ENCODE data around the gene HLA-DOB.
"Not testable (repeated sequence)": the region's sequence is repeated elsewhere in the genome, so short reads cannot be mapped to it uniquely, and the experiment has no call there.

The HLA-DOB gene

DNA sequence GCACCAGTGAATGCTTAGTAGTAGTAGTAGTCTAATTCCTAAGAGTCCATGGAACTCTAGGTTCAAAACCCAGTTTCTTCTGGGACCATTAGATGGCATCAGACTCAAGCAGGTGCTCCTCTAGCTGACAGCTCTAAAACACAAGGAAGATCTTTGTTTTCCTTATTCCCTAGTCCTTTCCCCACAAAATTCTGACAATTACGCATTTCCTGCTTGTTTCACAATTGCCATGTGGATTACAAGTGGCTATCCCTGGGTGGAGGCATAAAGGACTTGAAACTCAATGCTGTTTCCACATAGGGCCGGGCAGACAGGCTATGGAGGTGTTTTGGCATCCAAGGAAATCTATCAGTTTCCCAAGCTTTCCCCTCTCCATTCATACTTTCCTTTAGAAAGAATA is 9.2 kb upstream of the HLA-DOB start:
- Histone ChIP-seq H3K27ac (ENCODE audit: low read depth, low read length) (no peak overlapping the region), H3K9ac (ENCODE audit: low read length) (no peak overlapping the region), H3K36me3 (ENCODE audit: control insufficient read depth, insufficient read depth, low read length) (peaks cover 10% of the 10 kb centered on the region)

DNA sequence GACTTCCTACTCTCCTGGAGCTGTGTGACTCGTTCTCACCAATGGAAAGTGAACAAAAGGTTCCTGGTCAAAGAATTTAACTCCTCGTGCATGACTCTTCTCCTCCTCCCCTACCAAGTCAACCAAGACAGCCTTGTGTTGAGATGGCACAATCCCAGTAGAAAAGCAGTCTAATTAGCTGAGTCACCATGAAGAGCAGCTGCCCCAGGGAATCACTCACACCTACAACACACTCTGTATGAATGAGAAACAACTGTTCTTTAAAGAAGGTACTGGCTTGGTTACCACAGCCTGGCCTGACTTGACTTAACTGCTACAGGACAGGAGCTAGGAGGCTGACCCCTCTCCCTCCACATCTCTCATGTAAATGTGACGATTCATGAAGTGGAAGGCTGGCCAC is 2.9 kb upstream of the HLA-DOB start:
- Histone ChIP-seq H3K36me3 (ENCODE audit: control insufficient read depth, insufficient read depth, low read length) (no peaks in the 10 kb centered on the region), H3K4me1 (ENCODE audit: control insufficient read depth, insufficient read depth, low read length) (no peaks in the 10 kb centered on the region), H3K4me3 (ENCODE audit: low read length) (no peak overlapping the region), H3K27me3 (ENCODE audit: control insufficient read depth, insufficient read depth, low read length) (no peaks in the 10 kb centered on the region), H3K9ac (ENCODE audit: low read length) (no peak overlapping the region), H3K27ac (ENCODE audit: low read depth, low read length) (no peak overlapping the region)

More for the DNA sequence above, 9.2 kb upstream of the HLA-DOB start:
- no peak overlapping the region for H3K4me3 ChIP-seq (ENCODE audit: low read length)
- H3K4me1 ChIP-seq (ENCODE audit: control insufficient read depth, insufficient read depth, low read length) = no peaks in the 10 kb centered on the region
- no peaks in the 10 kb centered on the region for H3K27me3 ChIP-seq (ENCODE audit: control insufficient read depth, insufficient read depth, low read length)

DNA sequence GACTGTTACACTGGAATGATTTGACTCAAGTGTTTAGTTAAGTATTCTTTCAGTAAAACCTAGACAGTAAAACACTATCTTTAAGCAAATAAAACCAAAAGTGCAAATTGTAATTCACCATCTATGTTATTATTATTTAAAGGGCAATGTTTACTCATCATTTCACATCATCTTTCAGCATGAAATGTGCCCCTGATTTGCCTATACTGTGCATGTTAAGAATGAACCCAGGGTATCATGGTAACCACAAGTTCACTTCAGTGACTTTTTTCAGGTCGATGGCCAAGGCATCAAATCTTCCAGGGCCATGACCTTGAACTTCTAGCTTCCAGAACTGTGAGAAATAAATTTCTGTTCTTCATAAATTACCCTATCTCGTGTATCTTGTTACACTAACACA is 2.1 kb upstream of the HLA-DOB start:
- H3K9ac ChIP-seq (ENCODE audit: low read length) = no peak overlapping the region
- no peaks in the 10 kb centered on the region for H3K36me3 ChIP-seq (ENCODE audit: control insufficient read depth, insufficient read depth, low read length)
- H3K27me3 ChIP-seq (ENCODE audit: control insufficient read depth, insufficient read depth, low read length) = no peaks in the 10 kb centered on the region
- H3K4me3 ChIP-seq (ENCODE audit: low read length) = no peak overlapping the region
- H3K4me1 ChIP-seq (ENCODE audit: control insufficient read depth, insufficient read depth, low read length) = no peaks in the 10 kb centered on the region
- no peak overlapping the region for H3K27ac ChIP-seq (ENCODE audit: low read depth, low read length)

DNA sequence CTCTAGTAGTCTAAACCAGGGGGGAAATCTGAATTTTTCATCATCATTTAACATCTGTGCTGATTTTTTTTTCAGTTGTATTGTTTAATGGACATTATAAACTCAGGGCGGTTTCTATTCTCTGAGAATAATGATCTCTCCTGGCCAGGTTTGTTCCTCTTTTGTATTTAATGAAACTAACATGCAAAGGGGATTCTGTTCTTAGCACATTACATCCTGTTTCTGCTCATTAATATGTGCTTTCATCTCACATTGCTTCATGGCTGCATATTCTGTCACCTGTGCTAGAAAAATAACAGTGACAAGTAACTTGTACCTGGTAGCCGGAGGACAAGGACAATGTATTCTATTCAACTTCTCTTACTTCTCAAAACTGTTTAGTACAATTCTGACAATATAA is 806 bp downstream of the HLA-DOB start:
- H3K36me3 ChIP-seq (ENCODE audit: control insufficient read depth, insufficient read depth, low read length) = no peaks in the 10 kb centered on the region
- no peak overlapping the region for H3K27ac ChIP-seq (ENCODE audit: low read depth, low read length)
- no peaks in the 10 kb centered on the region for H3K4me1 ChIP-seq (ENCODE audit: control insufficient read depth, insufficient read depth, low read length)
- H3K27me3 ChIP-seq (ENCODE audit: control insufficient read depth, insufficient read depth, low read length) = no peaks in the 10 kb centered on the region
- no peak overlapping the region for H3K4me3 ChIP-seq (ENCODE audit: low read length)
- no peak overlapping the region for H3K9ac ChIP-seq (ENCODE audit: low read length)

DNA sequence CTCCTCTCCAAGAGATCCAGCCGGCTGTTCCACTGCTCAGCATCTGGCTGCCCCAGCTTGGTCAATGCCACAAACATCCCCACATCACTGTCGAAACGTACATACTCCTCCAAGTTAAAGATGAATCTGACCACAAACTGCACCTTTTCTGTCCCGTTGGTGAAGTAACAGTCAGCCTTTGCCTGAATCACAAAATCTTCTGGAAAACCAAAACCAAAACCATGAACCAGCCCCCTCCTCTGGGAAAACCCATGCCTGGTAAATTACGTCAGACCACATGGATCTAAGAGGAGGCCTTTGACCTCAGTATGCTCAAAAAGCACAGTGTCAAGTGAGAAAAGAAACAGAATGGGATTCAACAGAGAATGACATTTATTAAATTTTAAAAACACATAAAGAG is 1.7 kb downstream of the HLA-DOB start:
- Histone ChIP-seq H3K4me3 (ENCODE audit: low read length) (no peak overlapping the region), H3K4me1 (ENCODE audit: control insufficient read depth, insufficient read depth, low read length) (no peaks in the 10 kb centered on the region), H3K27ac (ENCODE audit: low read depth, low read length) (no peak overlapping the region), H3K27me3 (ENCODE audit: control insufficient read depth, insufficient read depth, low read length) (no peaks in the 10 kb centered on the region), H3K36me3 (ENCODE audit: control insufficient read depth, insufficient read depth, low read length) (no peaks in the 10 kb centered on the region), H3K9ac (ENCODE audit: low read length) (no peak overlapping the region)

DNA sequence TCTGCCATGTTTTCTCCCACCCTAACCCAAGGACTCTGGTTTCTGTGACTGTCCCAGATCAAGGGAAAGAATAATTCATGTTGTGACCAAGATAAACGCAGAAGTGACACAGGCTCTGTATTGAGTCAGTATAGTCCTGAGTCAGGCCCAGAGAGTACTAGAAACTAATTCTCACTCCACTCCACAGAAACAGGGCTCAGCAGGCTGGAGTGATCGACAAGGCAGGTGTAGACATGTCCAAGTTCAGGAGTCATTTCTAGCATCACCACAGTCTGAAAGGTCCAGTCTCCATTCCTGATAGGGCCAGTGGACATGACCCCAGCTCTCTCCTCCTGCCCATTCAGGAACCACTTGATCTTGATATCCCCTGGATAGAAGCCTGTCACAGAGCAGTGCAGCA is 2.7 kb downstream of the HLA-DOB start:
- Histone ChIP-seq H3K27ac (ENCODE audit: low read depth, low read length) (no peak overlapping the region), H3K4me1 (ENCODE audit: control insufficient read depth, insufficient read depth, low read length) (no peaks in the 10 kb centered on the region), H3K27me3 (ENCODE audit: control insufficient read depth, insufficient read depth, low read length) (no peaks in the 10 kb centered on the region), H3K4me3 (ENCODE audit: low read length) (no peak overlapping the region), H3K36me3 (ENCODE audit: control insufficient read depth, insufficient read depth, low read length) (no peaks in the 10 kb centered on the region), H3K9ac (ENCODE audit: low read length) (no peak overlapping the region)

DNA sequence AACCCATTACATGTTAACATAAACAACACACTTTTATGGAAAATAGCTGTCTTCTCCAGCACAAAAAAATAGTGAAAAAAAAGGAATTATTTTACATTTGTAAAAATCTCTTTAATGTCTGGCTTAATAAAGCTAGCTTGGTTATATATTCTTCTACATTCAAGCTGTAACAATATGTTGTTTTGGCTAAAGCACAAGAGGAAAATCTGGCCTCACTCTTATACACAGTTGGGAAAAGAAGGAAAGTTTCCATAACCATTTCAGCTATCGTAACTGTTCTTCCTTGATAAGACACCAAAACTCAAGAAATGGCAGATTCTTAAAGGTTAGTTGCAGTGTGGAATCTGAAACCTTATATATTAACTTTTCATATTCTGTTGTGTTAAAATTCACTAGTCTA is 7.6 kb downstream of the HLA-DOB start:
- Histone ChIP-seq H3K4me1 (ENCODE audit: control insufficient read depth, insufficient read depth, low read length) (no peaks in the 10 kb centered on the region), H3K27ac (ENCODE audit: low read depth, low read length) (no peak overlapping the region), H3K4me3 (ENCODE audit: low read length) (no peak overlapping the region), H3K36me3 (ENCODE audit: control insufficient read depth, insufficient read depth, low read length) (no peaks in the 10 kb centered on the region), H3K27me3 (ENCODE audit: control insufficient read depth, insufficient read depth, low read length) (no peaks in the 10 kb centered on the region), H3K9ac (ENCODE audit: low read length) (no peak overlapping the region)

DNA sequence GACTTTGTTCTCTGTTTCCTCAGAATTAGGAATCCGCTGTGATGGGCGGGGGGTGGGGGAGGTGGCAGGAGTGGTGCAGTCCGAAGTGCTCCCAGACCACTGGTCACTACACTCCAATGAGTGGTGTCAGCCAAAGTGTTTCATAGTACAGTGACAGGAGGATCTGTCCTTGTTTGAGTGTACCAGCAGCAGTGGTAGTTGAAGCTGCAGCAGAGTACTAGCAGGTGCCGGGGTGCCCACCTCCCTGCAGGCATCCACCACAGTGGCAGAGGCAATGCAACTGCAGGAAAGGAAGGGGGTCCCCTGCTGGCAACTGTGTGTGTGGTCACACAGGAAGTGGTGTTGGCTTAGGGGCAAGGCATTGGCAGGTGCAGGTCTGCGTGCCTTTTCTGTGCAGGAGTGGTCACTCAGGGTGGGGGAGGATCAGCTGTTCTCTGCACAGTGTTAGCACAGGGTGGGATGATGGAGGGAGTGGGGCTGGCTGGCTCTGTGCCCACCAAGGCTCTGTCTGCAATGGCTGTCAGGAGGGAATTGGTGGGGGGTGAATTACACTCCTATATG is 9.7 kb downstream of the HLA-DOB start:
- Histone ChIP-seq H3K4me1 (ENCODE audit: control insufficient read depth, insufficient read depth, low read length) (no peaks in the 10 kb centered on the region), H3K27ac (ENCODE audit: low read depth, low read length) (no peak overlapping the region), H3K4me3 (ENCODE audit: low read length) (no peak overlapping the region)

DNA sequence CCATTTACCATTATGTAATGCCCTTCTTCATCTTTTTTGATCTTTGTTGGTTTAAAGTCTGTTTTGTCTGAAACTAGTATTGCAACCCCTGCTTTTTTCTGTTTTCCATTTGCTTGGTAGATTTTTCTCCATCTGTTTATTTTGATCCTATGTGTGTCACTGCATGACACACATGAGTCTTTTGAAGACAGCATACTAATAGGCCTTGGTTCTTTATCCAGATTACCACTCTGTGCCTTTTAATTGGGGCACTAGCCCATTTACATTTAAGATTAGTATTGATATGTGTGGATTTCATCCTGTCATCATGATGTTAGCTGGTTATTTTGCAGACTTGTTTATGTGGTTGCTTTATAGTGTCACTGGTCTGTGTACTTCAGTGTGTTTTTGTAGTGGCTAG is 11.4 kb downstream of the HLA-DOB start:
- not testable (repeated sequence) for H3K9ac ChIP-seq (ENCODE audit: low read length); H3K4me3 ChIP-seq (ENCODE audit: low read length); H3K27ac ChIP-seq (ENCODE audit: low read depth, low read length); H3K36me3 ChIP-seq (ENCODE audit: control insufficient read depth, insufficient read depth, low read length); H3K27me3 ChIP-seq (ENCODE audit: control insufficient read depth, insufficient read depth, low read length); H3K4me1 ChIP-seq (ENCODE audit: control insufficient read depth, insufficient read depth, low read length)

More for the DNA sequence above, 9.7 kb downstream of the HLA-DOB start:
- Histone ChIP-seq H3K36me3 (ENCODE audit: control insufficient read depth, insufficient read depth, low read length) (no peaks in the 10 kb centered on the region), H3K9ac (ENCODE audit: low read length) (no peak overlapping the region), H3K27me3 (ENCODE audit: control insufficient read depth, insufficient read depth, low read length) (no peaks in the 10 kb centered on the region)

DNA sequence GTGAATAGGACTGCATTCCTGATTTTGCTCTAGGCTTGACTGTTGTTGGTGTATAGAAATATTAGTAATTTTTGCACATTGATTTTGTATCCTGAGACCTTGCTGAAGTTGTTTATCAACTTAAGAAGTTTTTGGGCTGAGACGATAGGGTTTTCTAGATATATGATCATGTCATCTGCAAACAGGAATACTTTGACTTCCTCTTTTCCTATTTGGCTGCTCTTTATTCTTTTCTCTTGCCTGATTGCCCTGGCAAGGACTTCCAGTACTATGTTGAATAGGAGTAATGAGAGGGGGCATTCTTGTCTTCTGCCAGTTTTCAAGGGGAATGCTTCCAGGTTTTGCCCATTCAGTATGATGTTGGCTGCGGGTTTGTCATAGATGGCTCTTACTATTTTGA is 13.4 kb downstream of the HLA-DOB start:
- Histone ChIP-seq H3K27me3 (ENCODE audit: control insufficient read depth, insufficient read depth, low read length) (no peaks in the 10 kb centered on the region), H3K9ac (ENCODE audit: low read length) (no peak overlapping the region), H3K4me3 (ENCODE audit: low read length) (no peak overlapping the region), H3K27ac (ENCODE audit: low read depth, low read length) (no peak overlapping the region), H3K4me1 (ENCODE audit: control insufficient read depth, insufficient read depth, low read length) (no peaks in the 10 kb centered on the region), H3K36me3 (ENCODE audit: control insufficient read depth, insufficient read depth, low read length) (no peaks in the 10 kb centered on the region)

DNA sequence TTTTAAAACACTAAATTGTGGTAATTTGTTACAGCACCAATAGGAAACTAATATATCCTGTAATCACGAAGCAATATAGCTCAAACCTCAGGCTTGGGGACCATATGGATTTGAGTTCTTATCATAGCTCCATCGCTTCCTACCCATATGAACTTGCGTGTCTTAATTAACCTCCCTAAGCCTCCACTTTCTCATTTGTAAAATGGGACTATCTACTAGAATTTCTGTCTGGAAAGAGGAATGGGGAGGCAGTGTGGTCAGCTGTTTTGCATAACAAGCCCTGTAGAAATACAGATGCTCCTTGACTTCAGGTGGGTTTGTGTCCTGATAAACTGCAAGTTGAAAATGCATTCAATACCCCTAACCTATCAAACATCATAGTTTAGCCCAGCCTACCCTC is 17.1 kb downstream of the HLA-DOB start:
- no peak overlapping the region for H3K9ac ChIP-seq (ENCODE audit: low read length)
- peaks cover 3% of the 10 kb centered on the region for H3K27me3 ChIP-seq (ENCODE audit: control insufficient read depth, insufficient read depth, low read length)
- no peak overlapping the region for H3K27ac ChIP-seq (ENCODE audit: low read depth, low read length)
- H3K36me3 ChIP-seq (ENCODE audit: control insufficient read depth, insufficient read depth, low read length) = no peaks in the 10 kb centered on the region
- H3K4me1 ChIP-seq (ENCODE audit: control insufficient read depth, insufficient read depth, low read length) = no peaks in the 10 kb centered on the region
- no peak overlapping the region for H3K4me3 ChIP-seq (ENCODE audit: low read length)

DNA sequence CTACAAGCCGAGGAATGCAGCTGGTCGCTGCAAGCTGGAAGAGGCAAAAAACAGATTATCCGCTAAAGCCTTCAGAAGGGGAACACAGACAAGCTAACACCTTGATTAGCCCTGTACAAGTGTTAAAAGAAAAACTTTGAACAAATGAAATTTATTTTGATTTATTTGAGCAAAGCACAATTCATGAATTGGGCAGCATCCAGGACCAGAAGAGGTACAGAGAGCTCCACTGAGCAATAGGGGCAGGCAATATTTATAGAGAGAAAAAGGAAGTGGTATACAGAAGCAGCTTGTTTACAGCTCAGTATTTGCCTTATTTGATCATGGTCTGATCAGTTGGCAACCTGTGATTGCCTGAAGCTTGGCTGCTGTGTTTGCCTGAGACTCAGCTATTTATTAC is 17.6 kb downstream of the HLA-DOB start:
- H3K4me3 ChIP-seq (ENCODE audit: low read length) = no peak overlapping the region
- H3K36me3 ChIP-seq (ENCODE audit: control insufficient read depth, insufficient read depth, low read length) = no peaks in the 10 kb centered on the region
- no peak overlapping the region for H3K27ac ChIP-seq (ENCODE audit: low read depth, low read length)
- no peaks in the 10 kb centered on the region for H3K4me1 ChIP-seq (ENCODE audit: control insufficient read depth, insufficient read depth, low read length)
- no peak overlapping the region for H3K9ac ChIP-seq (ENCODE audit: low read length)
- peaks cover 3% of the 10 kb centered on the region for H3K27me3 ChIP-seq (ENCODE audit: control insufficient read depth, insufficient read depth, low read length)

DNA sequence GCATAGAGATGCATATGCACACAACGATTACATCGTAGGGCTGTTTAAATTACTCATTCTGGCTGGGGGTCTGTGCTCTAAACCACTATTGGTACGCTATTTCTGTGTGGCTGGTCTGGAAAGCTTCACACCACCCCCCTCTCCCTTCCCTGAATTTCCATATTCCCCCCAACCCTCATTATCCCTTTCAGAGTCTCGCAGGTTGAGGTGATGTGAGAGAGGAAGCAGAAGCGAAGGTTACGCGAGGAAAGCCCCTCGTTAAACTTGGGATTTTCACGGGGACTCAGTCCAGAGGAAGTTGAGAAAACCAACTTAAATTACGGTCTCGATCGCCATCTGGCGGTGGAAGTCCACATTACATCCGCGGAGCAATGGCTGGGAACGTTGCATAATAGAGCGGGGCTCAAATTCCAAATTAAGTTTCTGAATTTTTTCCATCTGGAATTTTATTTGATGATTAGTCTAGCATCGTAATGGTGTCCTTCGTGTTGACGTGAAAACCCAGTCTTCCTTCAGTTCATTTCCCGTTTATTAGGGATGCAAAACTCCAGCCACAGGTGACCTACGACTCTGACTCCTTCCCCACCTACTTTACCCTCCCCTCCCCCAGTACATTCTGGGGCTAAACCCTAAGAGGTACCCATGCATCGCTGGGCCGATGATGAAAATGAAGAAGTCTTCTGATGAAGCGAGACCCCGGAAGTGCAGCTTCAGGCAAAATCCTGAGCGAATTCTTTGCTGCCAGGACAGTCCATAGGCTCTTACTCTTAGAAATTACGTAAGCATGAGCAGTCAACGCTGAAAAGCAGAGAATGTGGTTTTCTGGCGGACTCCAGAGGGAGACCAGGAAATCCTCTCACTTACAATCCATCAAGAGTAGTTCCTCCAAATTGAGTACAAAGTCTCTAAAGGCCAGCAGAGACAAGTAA is 19.7 kb downstream of the HLA-DOB start:
- Histone ChIP-seq H3K36me3 (ENCODE audit: control insufficient read depth, insufficient read depth, low read length) (no peaks in the 10 kb centered on the region), H3K27ac (ENCODE audit: low read depth, low read length) (no peak overlapping the region), H3K9ac (ENCODE audit: low read length) (no peak overlapping the region), H3K27me3 (ENCODE audit: control insufficient read depth, insufficient read depth, low read length) (peaks cover 3% of the 10 kb centered on the region), H3K4me3 (ENCODE audit: low read length) (peak overlapping the region; percentile 47), H3K4me1 (ENCODE audit: control insufficient read depth, insufficient read depth, low read length) (no peaks in the 10 kb centered on the region)

Data from rectal smooth muscle tissue (tissue), 1 donor.